GM23338 (cell line): ENCODE data around the gene RPS6KA5.

Experiments
- CREB1 ChIP-seq: fragments of 250-450 bp; sonication (Bioruptor Pico); IDR thresholded peaks from 2 replicates; pipeline ENCODE4 v1.5.0; 2020; ENCODE audit warnings: low read depth, mild to moderate bottlenecking, moderate library complexity
- CTCF ChIP-seq, 2 experiments: fragments of 200-600 bp in 1 of 2; sonication (generic) in 1 of 2; conservative IDR thresholded peaks; 2 replicates each; pipeline versions ENCODE4 v1.5.1 to v1.6.1; 2016 to 2017; ENCODE audit warnings: antibody characterized with exemption in 2 of 2, low read depth in 2 of 2, mild to moderate bottlenecking in 2 of 2, moderate library complexity in 1 of 2
- ETS1 ChIP-seq: IDR thresholded peaks from 2 replicates; pipeline ENCODE4 v1.6.1; 2016; ENCODE audit warnings: antibody characterized with exemption
- EZH2 ChIP-seq: fragments of 200-600 bp; sonication (generic); IDR thresholded peaks from one replicate; pipeline ENCODE4 v1.8.0; 2017; ENCODE audit warnings: antibody characterized with exemption, mild to moderate bottlenecking, low read depth; ENCODE audit not compliant: unreplicated experiment
- EZH2phosphoT487 ChIP-seq: fragments of 200-600 bp; sonication (generic); IDR thresholded peaks from one replicate; pipeline ENCODE4 v1.8.1; 2018; ENCODE audit warnings: antibody characterized with exemption; ENCODE audit not compliant: unreplicated experiment
- JUNB ChIP-seq: IDR thresholded peaks from one replicate; pipeline ENCODE4 v1.6.1; 2016; ENCODE audit warnings: antibody characterized with exemption; ENCODE audit not compliant: unreplicated experiment
- POLR2AphosphoS5 ChIP-seq: IDR thresholded peaks from 2 replicates; pipeline ENCODE4 v1.6.1; 2016; ENCODE audit warnings: antibody characterized with exemption, low read depth
- STAT1 ChIP-seq: IDR thresholded peaks from one replicate; pipeline ENCODE4 v1.6.1; 2016; ENCODE audit warnings: antibody characterized with exemption; ENCODE audit not compliant: unreplicated experiment

GRCh38 chr14:90809530-90810312, 250.7 kb downstream of the RPS6KA5 start:
- TF ChIP-seq CTCF (conservative IDR thresholded peaks at IDR 0.05; ENCODE audit: low read depth in 2 of 2) (no peak), JUNB (no peak), EZH2 (no peak), POLR2AphosphoS5 (no peak), STAT1 (no peak), CREB1 (CRISPR knock-in tag) (no peak), EZH2phosphoT487 (no peak), ETS1 (no peak)
